Left ventricle myocardium inferior (tissue), 1 donor: ENCODE results near the gene LGALS4. TPM values are rescaled to one million over a fixed set of nuclear protein-coding genes. Genes with fewer than 3 reads are reported as not detected.

ENCODE experiments used
- total RNA-seq: library from RNA; stranded (reverse); fragmentation: NEBNext Ultra II Directional; extraction: Animal tissue kit (Norgen Biotek cat#: 25700); gene quantifications from one replicate; pipeline ENCODE4 v1.2.1, GENCODE V29; 2021
- donor health status: DM: no; HTN: yes; CAD: no; lungs with severe emphysema.

LGALS4 gene
- total RNA-seq, 1 donor from 2014 or later, result 0.82 TPM

Other genes with a start within 250 kb of the LGALS4 start
- 1.6 TPM for gene MAP4K1, start 195.0 kb downstream of the LGALS4 start, total RNA-seq
- 598 TPM for gene EIF3K, start 193.8 kb downstream of the LGALS4 start, total RNA-seq
- gene ACTN4, start 165.3 kb downstream of the LGALS4 start, total RNA-seq, result 111 TPM
- 0.22 TPM for gene CAPN12, start 68.5 kb downstream of the LGALS4 start, total RNA-seq
- not detected for gene LGALS7, start 39.4 kb downstream of the LGALS4 start, total RNA-seq
- gene LGALS7B, start 23.7 kb downstream of the LGALS4 start, total RNA-seq, result not detected
- 947 TPM for gene ECH1, start 18.8 kb upstream of the LGALS4 start, total RNA-seq
- gene HNRNPL, start 37.0 kb upstream of the LGALS4 start, total RNA-seq, result 140 TPM
- 3.7 TPM for gene RINL, start 65.3 kb upstream of the LGALS4 start, total RNA-seq
- 99.0 TPM for gene SIRT2, start 86.7 kb upstream of the LGALS4 start, total RNA-seq
- gene NFKBIB, start 87.0 kb upstream of the LGALS4 start, total RNA-seq, result 18.4 TPM
- not detected for gene CCER2, start 99.2 kb upstream of the LGALS4 start, total RNA-seq
- 13.6 TPM for gene SARS2, start 117.8 kb upstream of the LGALS4 start, total RNA-seq
- gene MRPS12, start 118.0 kb upstream of the LGALS4 start, total RNA-seq, result 67.6 TPM
- gene FBXO17, start 162.8 kb upstream of the LGALS4 start, total RNA-seq, result 3.0 TPM
- 20.9 TPM for gene FBXO27, start 219.6 kb upstream of the LGALS4 start, total RNA-seq